PFSK-1 (cell line): ENCODE results near the gene CLDN34.

ENCODE experiments used
- POLR2AphosphoS5 ChIP-seq: IDR thresholded peaks from 2 replicates; pipeline ENCODE4 v1.6.1; 2012; ENCODE audit warnings: low read depth, mild to moderate bottlenecking, control low read depth, low read length, moderate library complexity
- REST ChIP-seq, 2 experiments: IDR thresholded peaks; 2 replicates each; pipeline versions ENCODE4 v1.6.1 to v1.8.0; 2011 to 2012; ENCODE audit warnings: low read depth in 2 of 2, low read length in 2 of 2, control low read depth in 1 of 2, inconsistent platforms in 1 of 2, mild to moderate bottlenecking in 1 of 2, moderate library complexity in 1 of 2; ENCODE audit not compliant: insufficient read depth in 1 of 2
- SIN3A ChIP-seq: IDR thresholded peaks from 2 replicates; pipeline ENCODE4 v1.6.1; 2012; ENCODE audit warnings: mild to moderate bottlenecking, low read length, moderate library complexity, borderline replicate concordance; ENCODE audit not compliant: insufficient read depth

- TF ChIP-seq POLR2AphosphoS5 = no peak
- TF ChIP-seq REST (IDR thresholded peaks at IDR 0.05; ENCODE audit: insufficient read depth in 1 of 2, low read depth in 2 of 2, low read length in 2 of 2) = no peak
- no peak for TF ChIP-seq SIN3A
Observed at GRCh38 chrX:10015355-10015722, 48.2 kb downstream of the CLDN34 start.
